HL-60 (cell line): ENCODE data around the gene CASD1.

ENCODE experiments used
- GABPA ChIP-seq: IDR thresholded peaks from 2 replicates; pipeline ENCODE4 v1.6.1; 2012; ENCODE audit warnings: low read depth
- POLR2AphosphoS5 ChIP-seq: IDR thresholded peaks from 2 replicates; pipeline ENCODE4 v1.6.1; 2012; ENCODE audit warnings: low read depth
- SPI1 ChIP-seq: IDR thresholded peaks from 2 replicates; pipeline ENCODE4 v1.6.1; 2012; ENCODE audit warnings: low read depth, mild to moderate bottlenecking, borderline replicate concordance
- TF ChIP-seq, protein P1 (sequence below): IDR thresholded peaks from one replicate; pipeline ENCODE4 v1.5.1; 2011; ENCODE audit warnings: low read length, control low read depth, inconsistent platforms; ENCODE audit not compliant: insufficient read depth
- TF ChIP-seq, protein P2 (sequence below): IDR thresholded peaks from 2 replicates; pipeline ENCODE4 v1.6.1; 2012; ENCODE audit warnings: low read depth; ENCODE audit not compliant: insufficient replicate concordance

- TF ChIP-seq, protein P1, sequence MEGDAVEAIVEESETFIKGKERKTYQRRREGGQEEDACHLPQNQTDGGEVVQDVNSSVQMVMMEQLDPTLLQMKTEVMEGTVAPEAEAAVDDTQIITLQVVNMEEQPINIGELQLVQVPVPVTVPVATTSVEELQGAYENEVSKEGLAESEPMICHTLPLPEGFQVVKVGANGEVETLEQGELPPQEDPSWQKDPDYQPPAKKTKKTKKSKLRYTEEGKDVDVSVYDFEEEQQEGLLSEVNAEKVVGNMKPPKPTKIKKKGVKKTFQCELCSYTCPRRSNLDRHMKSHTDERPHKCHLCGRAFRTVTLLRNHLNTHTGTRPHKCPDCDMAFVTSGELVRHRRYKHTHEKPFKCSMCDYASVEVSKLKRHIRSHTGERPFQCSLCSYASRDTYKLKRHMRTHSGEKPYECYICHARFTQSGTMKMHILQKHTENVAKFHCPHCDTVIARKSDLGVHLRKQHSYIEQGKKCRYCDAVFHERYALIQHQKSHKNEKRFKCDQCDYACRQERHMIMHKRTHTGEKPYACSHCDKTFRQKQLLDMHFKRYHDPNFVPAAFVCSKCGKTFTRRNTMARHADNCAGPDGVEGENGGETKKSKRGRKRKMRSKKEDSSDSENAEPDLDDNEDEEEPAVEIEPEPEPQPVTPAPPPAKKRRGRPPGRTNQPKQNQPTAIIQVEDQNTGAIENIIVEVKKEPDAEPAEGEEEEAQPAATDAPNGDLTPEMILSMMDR = no peak
- TF ChIP-seq POLR2AphosphoS5 (no peak), SPI1 (no peak), GABPA (no peak)
- TF ChIP-seq, protein P2, sequence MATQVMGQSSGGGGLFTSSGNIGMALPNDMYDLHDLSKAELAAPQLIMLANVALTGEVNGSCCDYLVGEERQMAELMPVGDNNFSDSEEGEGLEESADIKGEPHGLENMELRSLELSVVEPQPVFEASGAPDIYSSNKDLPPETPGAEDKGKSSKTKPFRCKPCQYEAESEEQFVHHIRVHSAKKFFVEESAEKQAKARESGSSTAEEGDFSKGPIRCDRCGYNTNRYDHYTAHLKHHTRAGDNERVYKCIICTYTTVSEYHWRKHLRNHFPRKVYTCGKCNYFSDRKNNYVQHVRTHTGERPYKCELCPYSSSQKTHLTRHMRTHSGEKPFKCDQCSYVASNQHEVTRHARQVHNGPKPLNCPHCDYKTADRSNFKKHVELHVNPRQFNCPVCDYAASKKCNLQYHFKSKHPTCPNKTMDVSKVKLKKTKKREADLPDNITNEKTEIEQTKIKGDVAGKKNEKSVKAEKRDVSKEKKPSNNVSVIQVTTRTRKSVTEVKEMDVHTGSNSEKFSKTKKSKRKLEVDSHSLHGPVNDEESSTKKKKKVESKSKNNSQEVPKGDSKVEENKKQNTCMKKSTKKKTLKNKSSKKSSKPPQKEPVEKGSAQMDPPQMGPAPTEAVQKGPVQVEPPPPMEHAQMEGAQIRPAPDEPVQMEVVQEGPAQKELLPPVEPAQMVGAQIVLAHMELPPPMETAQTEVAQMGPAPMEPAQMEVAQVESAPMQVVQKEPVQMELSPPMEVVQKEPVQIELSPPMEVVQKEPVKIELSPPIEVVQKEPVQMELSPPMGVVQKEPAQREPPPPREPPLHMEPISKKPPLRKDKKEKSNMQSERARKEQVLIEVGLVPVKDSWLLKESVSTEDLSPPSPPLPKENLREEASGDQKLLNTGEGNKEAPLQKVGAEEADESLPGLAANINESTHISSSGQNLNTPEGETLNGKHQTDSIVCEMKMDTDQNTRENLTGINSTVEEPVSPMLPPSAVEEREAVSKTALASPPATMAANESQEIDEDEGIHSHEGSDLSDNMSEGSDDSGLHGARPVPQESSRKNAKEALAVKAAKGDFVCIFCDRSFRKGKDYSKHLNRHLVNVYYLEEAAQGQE = no peak
Measured at GRCh38 chr7:94514140-94514889, 4.7 kb downstream of the CASD1 start.
